HG03064 (cell line): ENCODE measurements around the gene SPRY1.
A peak's percentile ranks its signal among the peaks of the same experiment; 100 is the strongest.

Source experiments
- ATAC-seq: cut with Tn5 transposase; IDR thresholded peaks from one replicate; pipeline ENCODE4 v1.9.1; 2021; ENCODE audit warnings: low read depth; ENCODE audit not compliant: unreplicated experiment

Gene SPRY1

DNA sequence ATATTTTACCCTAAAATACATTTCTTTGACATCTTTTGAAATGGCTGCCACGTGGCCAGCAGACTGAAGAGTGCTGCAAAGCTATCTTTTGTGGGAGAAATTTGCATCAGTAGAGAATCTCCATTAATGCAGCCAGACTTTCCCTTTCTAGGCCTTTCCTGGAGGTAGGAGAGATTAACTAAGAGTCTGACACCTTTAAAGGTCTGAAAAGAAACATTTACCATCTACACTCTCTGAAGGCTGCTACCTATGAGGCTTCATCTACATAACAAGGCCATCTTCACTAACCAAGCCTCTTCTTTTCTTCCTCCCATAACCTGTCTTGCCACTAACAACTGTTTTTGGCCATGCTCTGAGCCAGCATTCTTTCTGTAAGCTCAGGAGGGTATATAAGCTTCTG is 17.8 kb upstream of the SPRY1 start:
- ATAC-seq: no peak

DNA sequence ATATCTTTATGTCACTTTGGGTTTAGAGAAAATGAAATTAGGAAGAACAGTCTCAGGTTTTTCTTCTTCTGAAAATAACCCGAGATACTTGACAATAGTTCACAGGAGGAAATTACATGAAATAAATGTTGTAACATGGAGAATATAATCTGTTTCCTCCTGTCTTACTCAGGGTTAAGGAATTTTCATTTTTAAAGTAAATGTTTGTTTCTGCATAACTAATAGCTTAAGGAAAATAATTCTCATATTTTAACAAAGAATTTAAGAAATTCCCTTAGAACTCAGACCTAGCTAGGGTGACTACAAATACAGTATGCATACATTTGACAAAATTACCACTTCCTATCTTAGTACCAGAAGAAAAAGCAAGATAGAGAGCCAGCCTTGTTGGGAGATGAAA is 17.2 kb upstream of the SPRY1 start:
- no peak for ATAC-seq

DNA sequence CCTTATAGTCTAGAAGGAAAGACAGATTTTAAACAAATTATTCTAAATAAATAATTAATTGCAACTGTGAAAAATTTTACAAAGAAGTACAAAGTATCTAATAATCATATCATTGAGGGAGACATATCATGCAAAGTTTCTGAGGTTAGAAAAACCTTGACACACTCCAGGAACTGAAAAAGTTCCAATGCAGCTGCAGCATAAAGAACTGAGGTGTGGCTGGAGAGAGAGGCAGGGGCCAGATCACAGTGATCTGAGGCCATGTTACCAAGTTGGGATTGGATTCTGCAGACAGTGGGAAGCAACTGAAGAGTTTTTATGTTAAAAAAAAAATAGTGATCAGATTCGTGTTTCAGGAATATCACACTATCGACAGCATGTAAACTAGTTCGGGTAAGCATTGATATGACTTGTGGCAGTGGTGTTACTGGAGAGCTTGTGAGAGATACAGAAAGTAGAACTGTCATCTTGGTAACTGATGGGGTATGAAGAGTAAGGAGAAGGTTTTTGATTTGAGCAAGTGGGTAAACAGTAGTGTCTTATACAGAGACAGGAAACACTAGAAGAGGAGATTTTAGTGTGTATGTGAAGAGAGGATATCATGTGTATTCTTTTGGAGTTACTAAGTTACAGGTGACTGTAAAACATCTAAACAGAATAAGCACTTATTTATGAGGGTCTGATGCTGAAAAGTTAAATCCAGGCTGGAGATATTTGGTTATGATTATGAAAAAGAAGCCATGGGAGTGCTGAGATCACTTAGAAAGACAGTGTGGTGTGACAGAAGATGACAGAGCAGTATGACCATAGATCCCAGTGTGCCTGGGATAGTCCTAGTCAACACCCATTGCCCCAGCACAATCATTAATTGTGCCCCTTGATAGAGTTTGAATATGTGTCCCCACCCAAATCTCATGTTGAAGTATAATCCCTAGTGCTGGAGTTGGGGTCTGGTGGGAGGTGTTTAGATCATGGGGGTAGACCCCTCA is 15.6 kb upstream of the SPRY1 start:
- no peak for ATAC-seq

DNA sequence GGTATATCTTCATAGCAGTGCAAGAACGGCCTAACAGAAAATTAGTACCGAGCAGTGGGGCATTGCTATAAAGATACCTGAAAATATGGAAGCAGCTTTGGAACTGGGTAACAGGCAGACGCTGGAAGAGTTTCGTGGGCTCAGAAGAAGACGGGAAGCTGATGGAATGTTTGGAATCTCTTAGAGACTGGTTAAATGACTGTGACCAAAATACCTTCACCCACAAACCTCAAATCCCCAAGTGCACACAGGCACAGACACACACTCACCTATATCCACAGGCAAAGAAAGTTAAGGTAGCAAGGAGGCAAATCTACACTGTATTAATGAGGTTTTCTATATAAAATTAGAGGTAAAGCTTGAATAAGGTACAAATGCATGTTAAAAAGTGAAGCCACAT is 14.6 kb upstream of the SPRY1 start:
- no peak for ATAC-seq

DNA sequence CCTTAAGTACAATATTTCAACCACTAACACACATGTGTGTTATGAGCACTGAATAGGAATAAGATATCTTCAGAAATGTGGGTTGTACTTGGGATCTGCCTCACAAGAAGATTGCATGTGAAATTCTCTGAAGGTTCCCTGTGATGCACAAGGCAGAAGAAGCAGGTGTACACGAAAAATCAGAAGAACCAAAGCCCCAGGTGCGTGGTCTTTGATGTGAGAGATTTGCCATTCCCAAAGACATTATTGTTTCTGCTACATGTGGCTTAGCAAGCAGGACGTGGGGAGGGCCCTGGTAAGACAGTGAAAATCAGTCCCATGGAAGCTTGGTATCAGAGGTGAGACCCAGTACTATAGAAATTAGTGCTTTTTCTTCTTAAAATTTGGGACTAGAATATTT is 13.0 kb upstream of the SPRY1 start:
- ATAC-seq: no peak

DNA sequence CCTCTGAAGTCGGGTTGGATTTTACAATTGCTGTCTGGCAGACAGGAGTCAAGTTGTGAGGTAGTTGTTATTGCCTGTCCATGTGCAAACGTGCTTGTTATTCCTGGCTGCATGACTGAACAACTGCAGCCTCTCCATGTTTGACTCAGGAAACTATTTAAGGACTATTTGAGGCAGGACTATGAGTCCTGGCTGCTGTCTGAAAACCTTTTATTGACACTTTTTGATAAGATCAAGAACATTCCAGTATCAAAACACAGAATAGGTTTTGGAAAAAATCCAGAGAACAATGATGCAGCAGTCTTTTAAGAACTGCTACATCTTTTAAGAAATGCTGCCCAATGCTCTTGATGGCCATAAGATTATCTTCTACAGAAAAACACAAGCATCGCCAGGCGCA is 10.0 kb upstream of the SPRY1 start:
- no peak for ATAC-seq

DNA sequence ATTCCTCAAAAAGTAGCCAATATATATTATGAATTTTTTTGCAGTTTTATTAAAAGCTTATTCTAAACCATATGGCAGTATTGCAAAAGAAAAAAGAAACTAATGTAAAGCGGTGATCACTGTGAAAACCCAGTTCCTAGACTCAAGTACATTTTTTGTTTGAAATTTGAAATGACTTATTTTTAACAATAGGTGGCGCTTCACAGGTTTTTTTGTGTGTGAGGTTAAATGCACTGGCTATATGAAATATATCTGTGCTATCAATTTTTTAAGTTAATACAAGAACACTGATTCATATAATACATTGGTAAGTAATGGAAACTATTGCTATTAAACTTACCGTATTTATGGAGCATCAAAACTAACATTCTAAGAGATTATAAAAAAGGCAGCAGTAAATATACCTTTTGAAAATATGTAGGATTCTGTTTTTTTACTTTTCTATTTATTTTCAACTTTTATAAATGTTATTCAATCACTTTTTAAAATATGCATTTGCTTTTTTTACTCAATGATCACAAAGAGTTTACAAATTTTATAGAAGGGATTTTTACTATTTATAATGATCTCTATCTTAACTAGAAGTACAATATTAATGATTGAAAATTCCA is 5.6 kb upstream of the SPRY1 start:
- no peak for ATAC-seq

DNA sequence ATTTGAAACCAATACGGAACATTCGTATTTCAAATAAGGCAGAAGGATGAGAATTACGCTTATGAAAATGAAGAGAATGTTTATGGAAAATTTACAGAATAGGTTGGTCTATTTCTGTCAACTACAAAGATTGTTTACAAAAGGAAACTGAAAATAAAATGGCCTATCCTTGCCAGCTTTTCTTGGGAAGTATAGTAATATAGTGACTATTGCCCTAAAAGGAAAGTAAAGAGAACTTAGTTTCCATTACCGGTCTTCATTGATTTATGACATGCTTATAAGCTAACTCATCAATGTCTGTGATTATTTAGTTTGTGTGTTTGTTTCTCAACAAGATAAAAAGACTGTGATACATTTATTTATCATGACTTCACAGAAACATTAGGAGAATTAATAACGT is 2.9 kb upstream of the SPRY1 start:
- ATAC-seq: no peak

DNA sequence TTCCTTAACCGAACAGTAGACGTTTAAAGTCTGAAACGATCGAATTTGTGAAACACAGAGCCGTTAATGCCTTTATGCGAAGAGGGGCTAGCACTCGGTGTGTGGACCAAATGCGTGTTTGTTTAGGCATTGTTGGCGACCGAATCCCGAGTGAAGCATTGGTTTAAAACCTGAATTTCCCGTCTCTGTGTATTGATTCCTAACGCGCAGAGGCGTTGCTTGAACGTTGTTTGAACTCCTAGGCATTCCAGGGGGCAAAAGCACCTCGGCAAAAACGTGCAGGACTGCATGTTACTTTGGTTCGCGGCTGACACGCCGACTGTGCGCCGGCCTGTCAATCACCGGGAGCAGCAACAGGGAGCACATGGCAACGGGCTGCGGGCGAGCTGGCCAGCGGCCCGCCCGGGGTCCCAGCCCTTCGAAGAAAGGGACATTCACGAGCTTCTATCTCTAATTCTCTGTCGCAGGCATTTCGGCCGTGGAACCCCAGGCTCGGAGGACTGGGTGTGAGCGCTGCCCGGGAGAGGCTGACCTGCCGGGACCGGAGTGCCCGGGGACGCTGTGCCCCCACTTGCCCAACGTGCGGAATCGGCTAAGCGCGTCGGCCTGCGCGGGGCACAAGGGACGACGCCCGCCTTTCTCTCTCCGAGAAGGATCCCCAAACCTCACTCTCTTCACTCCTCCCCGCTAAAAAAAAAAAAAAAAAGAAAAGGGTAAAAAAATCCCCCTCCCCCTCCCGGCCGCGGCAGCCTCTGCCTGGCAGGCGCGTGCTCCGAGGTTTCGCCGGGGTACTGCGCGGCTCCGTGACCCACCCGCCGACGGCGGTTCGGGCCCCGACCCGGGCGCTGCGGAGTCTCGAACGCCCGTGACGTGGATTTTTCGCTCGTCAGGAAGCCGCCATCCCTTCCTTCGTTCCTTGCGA is 810 bp downstream of the SPRY1 start:
- peak; percentile 10 for ATAC-seq

DNA sequence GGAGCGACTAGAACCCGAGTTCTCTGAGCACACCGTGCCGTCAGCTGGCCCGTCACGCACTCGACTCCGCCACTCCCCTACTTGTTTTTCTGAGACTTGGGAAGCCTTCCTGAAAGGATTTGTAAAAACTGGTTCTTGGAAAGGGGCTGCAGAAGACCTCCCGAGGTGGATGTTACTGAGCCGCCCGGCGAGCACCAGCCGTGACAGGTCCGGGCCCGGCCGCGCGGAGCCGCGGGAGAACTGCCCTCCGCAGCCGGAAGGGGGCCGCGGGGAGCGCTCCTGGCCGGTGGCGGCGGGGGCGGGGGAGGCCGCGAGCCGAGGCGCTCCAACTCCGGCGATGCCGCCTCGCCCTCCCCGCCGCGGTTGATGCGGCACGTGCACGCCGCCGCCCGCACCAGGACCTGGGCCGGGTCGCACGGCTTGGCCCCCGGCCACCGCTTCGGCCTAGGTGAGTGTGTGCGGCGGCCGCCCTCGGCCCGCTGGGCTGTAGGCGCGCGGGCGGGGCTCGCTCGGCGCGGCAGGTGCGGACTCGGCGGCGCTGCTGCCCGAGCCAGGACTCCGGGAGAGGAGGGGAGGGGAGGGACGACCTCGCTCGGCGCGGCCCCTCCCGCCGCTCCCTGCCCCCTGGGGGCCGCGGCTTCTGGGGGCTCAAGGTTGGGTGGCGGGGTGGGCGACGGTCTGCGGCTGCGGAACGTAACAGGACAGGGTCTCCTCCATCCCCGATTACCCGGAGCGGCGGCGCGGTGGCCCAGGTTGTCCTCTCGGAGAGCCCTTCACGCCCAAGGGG is 1.7 kb downstream of the SPRY1 start:
- ATAC-seq: peak; percentile 62

DNA sequence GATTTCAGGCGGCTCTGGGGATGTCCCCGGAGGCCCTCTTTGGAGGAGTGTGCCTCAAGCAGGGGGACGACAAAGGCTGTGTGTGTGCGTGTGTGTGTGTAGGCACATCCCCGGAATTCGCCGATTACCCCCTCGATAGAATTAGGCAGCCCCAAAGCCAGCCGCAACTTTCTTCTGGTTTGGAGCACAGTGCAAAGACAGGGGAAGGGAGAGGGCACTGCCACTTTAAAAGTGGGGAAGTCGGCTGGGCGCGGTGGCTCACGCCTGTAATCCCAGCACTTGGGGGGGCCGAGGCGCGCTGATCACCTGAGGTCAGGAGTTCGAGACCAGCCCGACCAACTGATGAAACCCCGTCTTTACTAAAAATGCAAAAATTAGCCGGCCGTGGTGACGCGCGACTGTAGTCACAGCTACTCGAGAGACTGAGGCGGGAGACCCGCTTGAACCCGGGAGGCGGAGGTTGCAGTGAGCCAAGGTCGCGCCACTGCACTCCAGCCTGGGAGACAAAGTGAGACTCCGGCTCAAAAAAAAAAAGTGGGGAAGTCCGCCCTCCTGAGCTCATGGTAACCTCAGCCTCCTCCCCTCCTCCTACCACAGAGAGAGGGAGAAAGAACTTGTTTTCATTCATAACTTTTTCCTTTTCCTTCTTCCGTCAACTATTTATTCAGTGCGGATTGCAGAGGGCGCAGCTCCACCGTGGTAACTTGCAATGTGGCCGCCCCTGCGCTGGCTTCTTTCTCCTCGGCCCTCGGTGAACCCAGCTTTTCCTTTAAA is 2.4 kb downstream of the SPRY1 start:
- ATAC-seq: peak; percentile 23

DNA sequence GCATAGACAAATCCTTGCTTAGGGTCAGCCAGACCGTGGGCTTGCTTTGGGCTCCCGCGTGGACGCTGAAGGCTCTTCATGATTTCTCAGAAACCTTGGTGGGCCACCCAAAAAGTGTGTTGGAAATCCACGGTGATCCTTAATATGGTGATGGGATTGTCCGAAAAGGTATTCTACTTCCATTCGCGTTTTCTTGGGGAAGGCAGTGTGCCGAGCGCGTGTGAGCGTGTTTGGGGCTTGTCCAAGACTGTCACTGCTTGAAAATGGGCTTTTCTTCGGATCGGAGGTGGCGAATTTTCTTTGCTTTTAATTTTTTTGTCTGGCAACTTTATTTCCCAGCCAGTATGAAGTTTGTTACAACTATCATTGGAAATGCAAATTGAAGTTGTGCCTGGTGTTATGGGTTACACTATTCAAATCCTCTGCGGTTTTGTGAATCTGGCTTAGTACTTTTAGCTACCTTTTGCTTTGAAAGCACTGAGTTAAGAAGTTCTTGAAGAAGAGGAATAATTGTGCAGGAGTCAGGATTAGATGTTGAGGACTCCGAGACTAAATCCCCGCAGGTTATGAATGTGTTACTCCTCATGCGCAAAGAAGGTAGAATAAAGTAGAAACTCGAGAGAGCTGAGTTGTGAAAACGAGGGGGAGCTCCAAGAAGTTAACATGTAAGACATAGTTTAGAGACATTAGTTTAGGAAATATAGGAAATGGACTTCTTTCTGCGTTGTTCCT is 3.2 kb downstream of the SPRY1 start:
- no peak for ATAC-seq

DNA sequence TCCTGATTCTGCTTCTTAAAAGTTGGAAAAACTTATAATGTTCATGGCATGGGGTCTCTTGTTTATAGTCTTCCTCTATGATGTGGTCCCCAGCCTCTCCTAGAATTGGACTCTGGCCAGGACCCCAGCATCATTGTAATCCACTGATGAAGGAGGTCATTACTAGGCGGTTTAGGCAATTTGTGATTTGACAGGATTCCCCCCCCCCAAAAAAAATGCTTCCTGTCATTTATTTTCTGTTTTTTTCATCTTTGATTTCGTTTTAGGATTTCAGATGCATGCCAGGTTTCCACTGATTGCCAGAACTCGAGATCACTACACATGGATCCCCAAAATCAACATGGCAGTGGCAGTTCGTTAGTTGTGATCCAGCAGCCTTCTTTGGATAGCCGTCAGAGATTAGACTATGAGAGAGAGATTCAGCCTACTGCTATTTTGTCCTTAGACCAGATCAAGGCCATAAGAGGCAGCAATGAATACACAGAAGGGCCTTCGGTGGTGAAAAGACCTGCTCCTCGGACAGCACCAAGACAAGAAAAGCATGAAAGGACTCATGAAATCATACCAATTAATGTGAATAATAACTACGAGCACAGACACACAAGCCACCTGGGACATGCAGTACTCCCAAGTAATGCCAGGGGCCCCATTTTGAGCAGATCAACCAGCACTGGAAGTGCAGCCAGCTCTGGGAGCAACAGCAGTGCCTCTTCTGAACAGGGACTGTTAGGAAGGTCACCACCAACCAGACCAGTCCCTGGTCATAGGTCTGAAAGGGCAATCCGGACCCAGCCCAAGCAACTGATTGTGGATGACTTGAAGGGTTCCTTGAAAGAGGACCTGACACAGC is 4.9 kb downstream of the SPRY1 start:
- ATAC-seq: no peak

DNA sequence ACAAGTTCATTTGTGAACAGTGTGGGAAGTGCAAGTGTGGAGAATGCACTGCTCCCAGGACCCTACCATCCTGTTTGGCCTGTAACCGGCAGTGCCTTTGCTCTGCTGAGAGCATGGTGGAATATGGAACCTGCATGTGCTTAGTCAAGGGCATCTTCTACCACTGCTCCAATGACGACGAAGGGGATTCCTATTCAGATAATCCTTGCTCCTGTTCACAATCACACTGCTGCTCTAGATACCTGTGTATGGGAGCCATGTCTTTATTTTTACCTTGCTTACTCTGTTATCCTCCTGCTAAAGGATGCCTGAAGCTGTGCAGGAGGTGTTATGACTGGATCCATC is 5.5 kb downstream of the SPRY1 start:
- ATAC-seq: no peak

DNA sequence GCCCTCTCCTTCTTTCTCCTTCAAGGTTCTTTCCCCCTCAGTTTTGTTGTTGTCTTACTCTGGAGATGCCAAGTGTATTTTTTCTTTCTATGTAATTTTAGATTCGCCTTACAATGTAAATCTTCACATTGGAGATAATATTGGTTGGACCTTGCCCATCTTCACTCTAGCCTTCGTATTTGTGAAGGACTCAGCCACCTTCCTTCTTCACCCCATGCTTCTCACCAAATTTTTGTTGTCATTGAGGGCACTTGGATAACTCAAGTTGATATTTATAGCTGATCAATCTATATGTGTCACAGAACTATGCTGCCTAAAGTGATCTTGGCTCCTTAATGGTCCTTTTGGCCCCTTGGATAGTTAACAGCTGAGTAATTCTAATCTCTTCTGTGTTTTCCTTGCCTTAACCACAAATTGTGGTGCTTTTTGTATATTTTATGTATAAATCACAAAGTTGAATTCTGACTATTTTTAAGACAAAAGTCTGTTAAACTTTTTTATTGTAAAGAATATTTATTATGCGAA is 6.5 kb downstream of the SPRY1 start:
- ATAC-seq: no peak

DNA sequence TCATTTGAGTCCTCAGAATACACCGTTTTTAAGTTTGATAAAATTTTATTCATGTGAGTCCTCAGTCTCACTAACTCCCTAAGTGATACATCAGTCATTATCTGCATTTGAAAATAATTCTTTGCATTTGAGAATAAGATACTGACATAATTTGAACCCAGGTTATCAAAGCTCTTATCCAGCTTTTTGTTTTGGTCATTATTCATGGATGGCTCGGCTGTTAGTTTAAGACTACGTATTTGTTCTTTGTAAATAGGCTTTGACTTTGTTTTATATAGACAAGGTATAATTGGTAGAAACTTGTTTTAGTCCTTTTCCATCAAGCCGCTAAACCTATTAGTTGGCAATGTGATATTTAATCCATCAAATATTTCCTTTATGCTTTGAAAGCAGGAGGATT is 7.9 kb downstream of the SPRY1 start:
- no peak for ATAC-seq

DNA sequence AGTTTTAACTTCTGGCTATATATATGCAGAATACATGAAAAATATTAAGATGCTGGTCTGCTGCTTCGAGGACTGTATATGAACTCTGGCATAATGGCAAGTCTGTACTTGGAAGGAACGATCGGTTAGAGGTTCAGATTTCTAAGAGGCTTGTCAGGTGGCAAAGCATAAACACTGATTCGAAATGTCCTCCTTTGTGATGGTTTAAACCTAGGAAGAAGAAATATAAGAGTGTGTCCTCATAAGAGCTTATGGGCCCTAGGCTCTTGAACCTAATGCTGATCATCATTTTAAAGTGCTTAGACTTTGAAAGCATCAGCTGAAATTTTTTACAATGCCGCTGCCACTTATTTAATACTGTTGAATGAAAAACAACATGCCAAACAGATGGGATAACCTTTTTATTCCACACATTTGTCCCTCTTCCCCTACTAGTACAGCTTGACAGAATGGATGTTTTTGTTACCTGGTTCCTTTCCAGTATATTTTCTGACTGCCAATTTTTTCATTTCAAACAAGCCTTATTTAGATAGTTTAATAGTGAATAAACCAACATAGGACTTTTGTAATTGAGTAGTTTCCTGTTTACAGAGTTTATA is 8.8 kb downstream of the SPRY1 start:
- no peak for ATAC-seq
